K562 (cell line): ENCODE results near the gene NRF1. TPM values are rescaled to one million over a fixed set of nuclear protein-coding genes. Genes with fewer than 3 reads are reported as not detected.

Source experiments
- ATAC-seq: fragments of 200-7000 bp; cut with Tn5 transposase; 3 replicates; pipeline ENCODE4 v1.9.1; 2020; ENCODE audit warnings: moderate library complexity
- BruUV-seq: library from RNA; stranded (reverse); fragments of 400-500 nt; replicated peaks from 2 replicates; lab custom pipeline; 2021; lab: Mats Ljungman, UMichigan
- CTCF ChIA-PET: fragments of 300-600 bp; formaldehyde crosslinking; extraction: SDS; loops from one replicate; lab custom pipeline; 2021; ENCODE audit warnings: low intra/inter-chr PET ratio; lab: Yijun Ruan, JAX
- POLR2A ChIA-PET: fragments of 300-600, 350-650 bp; sonication (Branson Sonifier 250); formaldehyde crosslinking; extraction: SDS; loops from one replicate; lab custom pipeline; 2021; ENCODE audit warnings: antibody characterized with exemption, inconsistent platforms; lab: Yijun Ruan, JAX
- DNase-seq, 4 experiments: peaks; one replicate each; pipeline versions ENCODE4 v3.0.0 to v3.0.0-alpha.2; 2011 to 2018; ENCODE audit warnings: low spot score in 3 of 4, mixed read lengths in 3 of 4; ENCODE audit errors: extremely low read depth in 1 of 4
- FAIRE-seq: peaks from 2 replicates; lab custom pipeline; 2011; peaks lifted over from hg19 to GRCh38; lab: Jason Lieb, UNC
- H2AFZ ChIP-seq: 2 replicates; pipeline ENCODE4 v1.6.0; 2011; ENCODE audit warnings: low read depth, low read length, control low read depth, inconsistent platforms
- H3K27ac ChIP-seq: fragments of 200-600 bp; 3 replicates; pipeline ENCODE4 v1.8.0; 2011; ENCODE audit warnings: low read depth, mild to moderate bottlenecking, control low read depth, inconsistent platforms, low read length, moderate library complexity, mixed read lengths; ENCODE audit errors: extremely low read depth
- H3K27me3 ChIP-seq, 2 experiments: fragments of 300-600 bp in 1 of 2; 2 replicates in 1 of 2; 3 replicates in 1 of 2; pipeline versions ENCODE4 v1.6.0 to v1.8.0; 2011; ENCODE audit warnings: inconsistent platforms in 2 of 2, low read length in 2 of 2, mild to moderate bottlenecking in 1 of 2, mixed read lengths in 1 of 2, moderate library complexity in 1 of 2; ENCODE audit not compliant: control insufficient read depth in 2 of 2, insufficient read depth in 2 of 2
- H3K36me3 ChIP-seq: fragments of 300-600 bp; 3 replicates; pipeline ENCODE4 v1.8.0; 2011; ENCODE audit warnings: mild to moderate bottlenecking, low read length, inconsistent platforms; ENCODE audit not compliant: control insufficient read depth, insufficient read depth
- H3K4me1 ChIP-seq, 2 experiments: fragments of 200-600 bp in 1 of 2; replicated peaks in 1 of 2; 2 replicates in 1 of 2; 3 replicates in 1 of 2; pipeline versions ENCODE4 v1.5.1 to v1.8.0; 2011; ENCODE audit warnings: inconsistent platforms in 2 of 2, low read length in 2 of 2, mild to moderate bottlenecking in 1 of 2, mixed read lengths in 1 of 2, moderate library complexity in 1 of 2; ENCODE audit not compliant: control insufficient read depth in 2 of 2, insufficient read depth in 2 of 2
- H3K4me2 ChIP-seq: 2 replicates; pipeline ENCODE4 v1.6.1; 2011; ENCODE audit warnings: low read length, control low read depth, inconsistent platforms, mixed read lengths; ENCODE audit not compliant: insufficient read depth
- H3K4me3 ChIP-seq: fragments of 200-600 bp; sonication (generic), shearing (Covaris generic); 2 replicates; pipeline ENCODE4 v1.5.1; 2016; ENCODE audit warnings: control low read depth, inconsistent platforms
- H3K79me2 ChIP-seq: fragments of 200-600 bp; 3 replicates; pipeline ENCODE4 v1.8.0; 2011; ENCODE audit warnings: low read length, inconsistent platforms; ENCODE audit not compliant: control insufficient read depth, insufficient read depth
- H3K9ac ChIP-seq, 2 experiments: 2 replicates each; pipeline versions ENCODE4 v1.6.0 to v1.6.1; 2011; ENCODE audit warnings: low read depth in 2 of 2, low read length in 2 of 2, control low read depth in 1 of 2, inconsistent platforms in 1 of 2, mild to moderate bottlenecking in 1 of 2, mixed read lengths in 1 of 2; ENCODE audit not compliant: insufficient read depth in 1 of 2
- H3K9me1 ChIP-seq: one replicate; pipeline ENCODE4 v1.6.0; 2011; ENCODE audit warnings: inconsistent platforms, mild to moderate bottlenecking, low read length, moderate library complexity; ENCODE audit not compliant: control insufficient read depth, insufficient read depth
- H3K9me3 ChIP-seq: replicated peaks from 2 replicates; pipeline ENCODE4 v1.5.1; 2011; ENCODE audit warnings: low read depth, low read length, inconsistent platforms; ENCODE audit not compliant: control insufficient read depth, insufficient read depth
- H4K20me1 ChIP-seq: replicated peaks from 2 replicates; pipeline ENCODE4 v1.6.1; 2011; ENCODE audit warnings: low read length, inconsistent platforms, mixed read lengths; ENCODE audit not compliant: control insufficient read depth, insufficient read depth
- ATF3 ChIP-seq, 2 experiments: fragments of 450-650 bp in 1 of 2; sonication (generic) in 1 of 2; formaldehyde crosslinking in 1 of 2; IDR thresholded peaks in 1 of 2; conservative IDR thresholded peaks in 1 of 2; 2 replicates each; pipeline versions ENCODE4 v1.6.1 to v1.8.1; 2016 to 2023; ENCODE audit warnings: mild to moderate bottlenecking in 2 of 2, moderate library complexity in 2 of 2, inconsistent platforms in 1 of 2, missing genetic modification reagents in 1 of 2
- CEBPG ChIP-seq, 3 experiments: fragments of 200-800 bp in 1 of 3; sonication (Bioruptor generic) in 1 of 3; sonication (generic) in 1 of 3; formaldehyde crosslinking in 1 of 3; IDR thresholded peaks in 2 of 3; conservative IDR thresholded peaks in 1 of 3; 2 replicates each; pipeline versions ENCODE4 v1.6.1 to v1.8.0; 2016 to 2022; ENCODE audit warnings: missing compliant biosample characterization in 2 of 3, missing genetic modification characterization in 2 of 3, mild to moderate bottlenecking in 1 of 3, missing genetic modification reagents in 1 of 3
- PHF20 ChIP-seq: fragments of 450-650 bp; IDR thresholded peaks from 2 replicates; pipeline ENCODE4 v1.6.1; 2018; ENCODE audit not compliant: partially characterized antibody
- TGIF2 ChIP-seq: sonication (generic); formaldehyde crosslinking; IDR thresholded peaks from 2 replicates; pipeline ENCODE4 v1.8.1; 2022; ENCODE audit warnings: mild to moderate bottlenecking, missing genetic modification reagents, moderate library complexity
- WGBS: fragments of 100-300 bp; shearing (Covaris generic); methylation state at CpG from one replicate; pipeline ENCODE4 v1.1.6; 2016; ENCODE audit warnings: low coverage, mixed read lengths; ENCODE audit not compliant: insufficient coverage; ENCODE audit errors: missing lambda C conversion rate; 5-methylcytosine and 5-hydroxymethylcytosine counted together
- in situ Hi-C: fragments of 300-500 bp; cut with MboI; formaldehyde crosslinking; loops from 4 replicates; pipeline ENCODE4 v1.15.0; 2018; ENCODE audit warnings: inconsistent platforms, mixed read lengths
- intact Hi-C: fragments of 100-400 bp; cut with micrococcal nuclease; formaldehyde crosslinking; loops from 2 replicates; pipeline ENCODE4 v1.14.2; 2022
- polyA plus RNA-seq, 8 experiments: library from polyadenylated mRNA; depleted of rRNA in 4 of 8; stranded (reverse) in 5 of 8; unstranded in 3 of 8; fragments of >200 nt; fragmentation: Nextera tagmentation in 2 of 8; fragmentation: Illumina TruSeq in 1 of 8; extraction: Ambion mirVana in 2 of 8; extraction: Trizol in 1 of 8; gene quantifications; 2 replicates each; pipeline versions ENCODE4 v1.2.1 to v1.2.3, GENCODE V29; 2011 to 2014; ENCODE audit warnings: inconsistent platforms in 1 of 8, missing spikeins in 1 of 8
- total RNA-seq, 7 experiments: library from RNA; depleted of rRNA in 6 of 7; stranded (reverse); fragments of >200 nt in 6 of 7; fragmentation: Illumina TruSeq in 2 of 7; extraction: Trizol in 2 of 7; gene quantifications; 2 replicates each; pipeline versions ENCODE4 v1.2.1 to v1.2.3, GENCODE V29; 2011 to 2021; ENCODE audit warnings: low replicate concordance in 1 of 7

Gene NRF1
- total and polyA plus RNA-seq, 9 of the 15 experiments (the other 6 are each of a cell fraction or from before 2014, with no cell fraction given), result 8.6 to 28.8 (median 20.3) TPM

GRCh38 chr7:129667551-129667950, 56.0 kb downstream of the NRF1 start:
- H4K20me1 ChIP-seq, result no peaks in the 10 kb centered on the region
- no peak overlapping the region for H3K27ac ChIP-seq
- no peak overlapping the region for H3K9ac ChIP-seq
- ATAC-seq, result no peak
- BruUV-seq, result no TSS peak
- FAIRE-seq, result no peak
- 100% methylated on average over 1 of the region's 1 CpG for WGBS
- CTCF ChIA-PET, result interaction anchor here (1.0 to 1.8 kb wide), 2 partner anchors 158 to 162 kb away, joined by 3 to 5 read pairs; no protein-coding TSS in a partner anchor
- no peak overlapping the region for H3K4me3 ChIP-seq
- H3K9me3 ChIP-seq, result no peaks in the 10 kb centered on the region
- no peaks in the 10 kb centered on the region for H3K27me3 ChIP-seq
- in situ Hi-C loops, result loop anchor here (5.0 kb wide), 2 partner anchors 160 to 345 kb away; no protein-coding TSS in a partner anchor
- no peak for TF ChIP-seq TGIF2 (CRISPR knock-in tag)
- 0 out of 2 replicates have a peak, but pooled peaks have one; percentile 32 for TF ChIP-seq ATF3 (IDR thresholded peaks at IDR 0.05)
- TF ChIP-seq ATF3 (CRISPR knock-in tag; conservative IDR thresholded peaks at IDR 0.05), result no peak
- TF ChIP-seq PHF20, result no peak
- TF ChIP-seq CEBPG (CRISPR knock-in tag; IDR thresholded peaks at IDR 0.05), result 0 out of 2 replicates have a peak, but pooled peaks have one; percentile 31
- no peak; a peak in 1 of 4 replicates for TF ChIP-seq CEBPG (tag; conservative IDR thresholded peaks at IDR 0.05 in 1 of 2, IDR thresholded peaks at IDR 0.05 in 1 of 2)
- TF ChIP-seq, all 486 proteins: peak for 2
- no peaks in the 10 kb centered on the region for H3K79me2 ChIP-seq
- H3K4me1 ChIP-seq, result no peaks in the 10 kb centered on the region
- H3K36me3 ChIP-seq, result peaks cover 10% of the 10 kb centered on the region
- no peak for DNase-seq
- no peak overlapping the region for H3K4me2 ChIP-seq
- POLR2A ChIA-PET, result no interaction called here
- intact Hi-C loops, result no loop called here
- no peak overlapping the region for H2AFZ ChIP-seq
- H3K9me1 ChIP-seq, result no peaks in the 10 kb centered on the region
